Measurements from ENCODE around the gene SPCS2.

GRCh38 chr11:74932169-74932568 is 16.9 kb upstream of the SPCS2 start:
- no peak for TF ChIP-seq POLR2A (IDR thresholded peaks at IDR 0.05)
- TF ChIP-seq, protein P1, sequence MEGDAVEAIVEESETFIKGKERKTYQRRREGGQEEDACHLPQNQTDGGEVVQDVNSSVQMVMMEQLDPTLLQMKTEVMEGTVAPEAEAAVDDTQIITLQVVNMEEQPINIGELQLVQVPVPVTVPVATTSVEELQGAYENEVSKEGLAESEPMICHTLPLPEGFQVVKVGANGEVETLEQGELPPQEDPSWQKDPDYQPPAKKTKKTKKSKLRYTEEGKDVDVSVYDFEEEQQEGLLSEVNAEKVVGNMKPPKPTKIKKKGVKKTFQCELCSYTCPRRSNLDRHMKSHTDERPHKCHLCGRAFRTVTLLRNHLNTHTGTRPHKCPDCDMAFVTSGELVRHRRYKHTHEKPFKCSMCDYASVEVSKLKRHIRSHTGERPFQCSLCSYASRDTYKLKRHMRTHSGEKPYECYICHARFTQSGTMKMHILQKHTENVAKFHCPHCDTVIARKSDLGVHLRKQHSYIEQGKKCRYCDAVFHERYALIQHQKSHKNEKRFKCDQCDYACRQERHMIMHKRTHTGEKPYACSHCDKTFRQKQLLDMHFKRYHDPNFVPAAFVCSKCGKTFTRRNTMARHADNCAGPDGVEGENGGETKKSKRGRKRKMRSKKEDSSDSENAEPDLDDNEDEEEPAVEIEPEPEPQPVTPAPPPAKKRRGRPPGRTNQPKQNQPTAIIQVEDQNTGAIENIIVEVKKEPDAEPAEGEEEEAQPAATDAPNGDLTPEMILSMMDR (IDR thresholded peaks at IDR 0.05), result no peak
- TF ChIP-seq POLR2AphosphoS5 (IDR thresholded peaks at IDR 0.05), result no peak
- TF ChIP-seq EP300 (IDR thresholded peaks at IDR 0.05), result no peak

Measured in upper lobe of left lung (tissue), 4 donors.